Endothelial cell of umbilical vein (primary cell): ENCODE measurements around the gene RNF135. TPM values are rescaled to one million over a fixed set of nuclear protein-coding genes. Genes with fewer than 3 reads are reported as not detected.
"Not testable (repeated sequence)": the region's sequence is repeated elsewhere in the genome, so short reads cannot be mapped to it uniquely, and the experiment has no call there.

Source experiments
- BruUV-seq: library from RNA; stranded (reverse); fragments of 400-500 nt; replicated peaks from 2 replicates; lab custom pipeline; 2021; lab: Mats Ljungman, UMichigan
- CTCF ChIA-PET: fragments of 300-600, 350-600 bp; sonication (Branson Sonifier 250); formaldehyde crosslinking; loops from one replicate; lab custom pipeline; 2021; ENCODE audit warnings: antibody characterized with exemption, inconsistent platforms; lab: Charles Lee
- POLR2A ChIA-PET: fragments of 300-600, 350-600 bp; sonication (Branson Sonifier 250); formaldehyde crosslinking; loops from one replicate; lab custom pipeline; 2021; ENCODE audit warnings: antibody characterized with exemption, inconsistent platforms; lab: Charles Lee
- DNase-seq: peaks from one replicate; pipeline ENCODE4 v3.0.0-alpha.2; 2011; ENCODE audit warnings: low read depth, low spot score
- FAIRE-seq: peaks from 2 replicates; lab custom pipeline; 2011; peaks lifted over from hg19 to GRCh38; lab: Jason Lieb, UNC
- H2AFZ ChIP-seq: 2 replicates; pipeline ENCODE4 v1.6.0; 2012; ENCODE audit warnings: low read depth, low read length, control low read depth, inconsistent platforms
- H3K27ac ChIP-seq: 2 replicates; pipeline ENCODE4 v1.5.1; 2011; ENCODE audit warnings: low read depth, mild to moderate bottlenecking, control low read depth, low read length, moderate library complexity; ENCODE audit not compliant: insufficient read depth
- H3K27me3 ChIP-seq, 2 experiments: 2 replicates each; pipeline versions ENCODE4 v1.6.0 to v1.6.1; 2011; ENCODE audit warnings: low read length in 2 of 2, mixed read lengths in 1 of 2; ENCODE audit not compliant: control insufficient read depth in 2 of 2, insufficient read depth in 2 of 2
- H3K36me3 ChIP-seq, 2 experiments: 2 replicates in 1 of 2; 3 replicates in 1 of 2; pipeline ENCODE4 v1.5.1; 2011; ENCODE audit warnings: low read length in 2 of 2, mild to moderate bottlenecking in 1 of 2, moderate library complexity in 1 of 2; ENCODE audit not compliant: control insufficient read depth in 2 of 2, insufficient read depth in 2 of 2; ENCODE audit errors: extremely low read depth in 1 of 2
- H3K4me1 ChIP-seq: 3 replicates; pipeline ENCODE4 v1.5.1; 2011; ENCODE audit warnings: mild to moderate bottlenecking, low read length; ENCODE audit not compliant: control insufficient read depth, insufficient read depth; ENCODE audit errors: extremely low read depth
- H3K4me2 ChIP-seq: 2 replicates; pipeline ENCODE4 v1.6.1; 2011; ENCODE audit warnings: low read length, control low read depth, mixed read lengths; ENCODE audit not compliant: insufficient read depth
- H3K4me3 ChIP-seq, 3 experiments: fragments of 200-600 bp in 1 of 3; sonication (generic), shearing (Covaris generic) in 1 of 3; replicated peaks in 1 of 3; 2 replicates each; pipeline ENCODE4 v1.5.1; 2011 to 2016; ENCODE audit warnings: control low read depth in 3 of 3, low read length in 3 of 3, mild to moderate bottlenecking in 2 of 3, inconsistent platforms in 1 of 3, low read depth in 1 of 3, moderate library complexity in 1 of 3; ENCODE audit not compliant: insufficient read depth in 1 of 3
- H3K79me2 ChIP-seq: 2 replicates; pipeline ENCODE4 v1.6.0; 2012; ENCODE audit warnings: low read length, inconsistent platforms; ENCODE audit not compliant: control insufficient read depth, insufficient read depth
- H3K9ac ChIP-seq: replicated peaks from 2 replicates; pipeline ENCODE3; 2011; ENCODE audit warnings: low read length, control low read depth; ENCODE audit not compliant: insufficient read depth; ENCODE audit errors: extremely low read depth
- H3K9me1 ChIP-seq: replicated peaks from 3 replicates; pipeline ENCODE4 v1.6.0; 2011; ENCODE audit warnings: mild to moderate bottlenecking, low read length; ENCODE audit not compliant: control insufficient read depth, insufficient read depth; ENCODE audit errors: extremely low read depth
- H3K9me3 ChIP-seq: replicated peaks from 2 replicates; pipeline ENCODE4 v1.5.1; 2012; ENCODE audit warnings: low read length, inconsistent platforms; ENCODE audit not compliant: control insufficient read depth, insufficient read depth
- H4K20me1 ChIP-seq: replicated peaks from 2 replicates; pipeline ENCODE3; 2011; ENCODE audit warnings: mild to moderate bottlenecking, low read length; ENCODE audit not compliant: control insufficient read depth, insufficient read depth; ENCODE audit errors: extremely low read depth
- EZH2 ChIP-seq: IDR thresholded peaks from 2 replicates; pipeline ENCODE4 v1.6.1; 2012; ENCODE audit warnings: borderline replicate concordance, low read depth, mild to moderate bottlenecking, moderate library complexity, low read length, inconsistent platforms; ENCODE audit not compliant: severe bottlenecking
- FOS ChIP-seq: IDR thresholded peaks from 2 replicates; pipeline ENCODE4 v1.6.1; 2011; ENCODE audit warnings: mild to moderate bottlenecking, low read length, moderate library complexity, borderline replicate concordance; ENCODE audit not compliant: insufficient read depth
- GATA2 ChIP-seq: IDR thresholded peaks from 2 replicates; pipeline ENCODE4 v1.7.0; 2011; ENCODE audit warnings: low read depth, mild to moderate bottlenecking, moderate library complexity, mixed read lengths, low read length; ENCODE audit not compliant: insufficient read length, insufficient read depth
- JUN ChIP-seq: IDR thresholded peaks from 2 replicates; pipeline ENCODE4 v1.6.1; 2011; ENCODE audit warnings: borderline replicate concordance, low read depth; ENCODE audit not compliant: insufficient read length, insufficient read depth
- MYC ChIP-seq: IDR thresholded peaks from one replicate; pipeline ENCODE4 v1.6.1; 2011; ENCODE audit warnings: mild to moderate bottlenecking, low read depth, low read length
- POLR2A ChIP-seq: IDR thresholded peaks from 2 replicates; pipeline ENCODE4 v1.6.1; 2012; ENCODE audit warnings: low read depth, mild to moderate bottlenecking, control low read depth, low read length
- POLR2AphosphoS5 ChIP-seq: IDR thresholded peaks from 2 replicates; pipeline ENCODE4 v1.6.1; 2012; ENCODE audit warnings: low read depth, mild to moderate bottlenecking, control low read depth, low read length, moderate library complexity; ENCODE audit not compliant: insufficient read depth
- dilution Hi-C: fragments of 300-500 bp; cut with MboI; formaldehyde crosslinking; loops from one replicate; pipeline ENCODE4 v1.15.0; 2019; ENCODE audit warnings: low sequenced_read_pairs; ENCODE audit not compliant: extremely low pct_ligation_motif_present
- intact Hi-C: fragments of 100-400 bp; cut with micrococcal nuclease; formaldehyde crosslinking; loops from one replicate; pipeline ENCODE4 v1.10.0; 2022
- polyA plus RNA-seq, 4 experiments: library from polyadenylated mRNA; depleted of rRNA in 3 of 4; stranded (reverse) in 3 of 4; unstranded in 1 of 4; fragments of >200 nt; gene quantifications; 2 replicates each; pipeline versions ENCODE4 v1.2.1 to v1.2.3, GENCODE V29; 2011 to 2012; ENCODE audit warnings: missing spikeins in 1 of 4
- total RNA-seq: library from RNA; stranded (reverse); gene quantifications from 2 replicates; pipeline ENCODE4 v1.2.3, GENCODE V29; 2021
- TF ChIP-seq, protein P1 (sequence below), 2 donors: IDR thresholded peaks; 1 replicate in 1 of 2; 2 replicates in 1 of 2; pipeline ENCODE4 v1.5.1; 2011; ENCODE audit warnings: low read length in 2 of 2, mild to moderate bottlenecking in 2 of 2, moderate library complexity in 2 of 2, control low read depth in 1 of 2, inconsistent platforms in 1 of 2, low read depth in 1 of 2; ENCODE audit not compliant: insufficient read depth in 1 of 2; ENCODE audit errors: extremely low read depth in 1 of 2
- TF ChIP-seq, protein P2 (sequence below): IDR thresholded peaks from 2 replicates; pipeline ENCODE4 v1.6.1; 2011; ENCODE audit not compliant: insufficient read depth, insufficient read length

The RNF135 gene
- total and polyA plus RNA-seq, 2 donors (not counting 3 experiments of a cell fraction or from before 2014, with no cell fraction given): 11.6 to 12.0 TPM

DNA sequence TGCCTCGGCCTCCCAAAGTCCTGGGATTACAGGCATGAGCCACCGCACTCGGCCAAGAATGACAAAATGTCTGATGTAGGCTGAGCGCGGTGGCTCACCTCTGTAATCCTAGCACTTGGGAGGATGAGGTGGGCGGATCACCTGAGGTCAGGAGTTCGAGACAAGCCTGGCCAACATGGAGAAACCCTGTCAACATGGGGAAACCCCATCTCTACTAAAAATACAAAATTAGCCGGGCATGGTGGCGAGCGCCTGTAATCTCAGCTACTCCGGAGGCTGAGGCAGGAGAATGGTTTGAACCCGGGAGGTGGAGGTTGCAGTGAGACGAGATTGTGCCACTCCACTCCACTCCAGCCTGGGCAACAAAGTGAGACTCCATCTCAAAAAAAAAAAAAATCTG lies 2.9 kb upstream of the RNF135 start:
- CTCF ChIA-PET, H3K27me3 ChIP-seq, H3K9me1 ChIP-seq, H2AFZ ChIP-seq, H3K9ac ChIP-seq, H3K4me2 ChIP-seq, H3K4me3 ChIP-seq, DNase-seq, POLR2A ChIA-PET, BruUV-seq, H4K20me1 ChIP-seq, H3K36me3 ChIP-seq, H3K79me2 ChIP-seq, intact Hi-C loops, H3K9me3 ChIP-seq, H3K27ac ChIP-seq, FAIRE-seq, dilution Hi-C loops: not testable (repeated sequence)
- H3K4me1 ChIP-seq: peaks cover 10% of the 10 kb centered on the region

DNA sequence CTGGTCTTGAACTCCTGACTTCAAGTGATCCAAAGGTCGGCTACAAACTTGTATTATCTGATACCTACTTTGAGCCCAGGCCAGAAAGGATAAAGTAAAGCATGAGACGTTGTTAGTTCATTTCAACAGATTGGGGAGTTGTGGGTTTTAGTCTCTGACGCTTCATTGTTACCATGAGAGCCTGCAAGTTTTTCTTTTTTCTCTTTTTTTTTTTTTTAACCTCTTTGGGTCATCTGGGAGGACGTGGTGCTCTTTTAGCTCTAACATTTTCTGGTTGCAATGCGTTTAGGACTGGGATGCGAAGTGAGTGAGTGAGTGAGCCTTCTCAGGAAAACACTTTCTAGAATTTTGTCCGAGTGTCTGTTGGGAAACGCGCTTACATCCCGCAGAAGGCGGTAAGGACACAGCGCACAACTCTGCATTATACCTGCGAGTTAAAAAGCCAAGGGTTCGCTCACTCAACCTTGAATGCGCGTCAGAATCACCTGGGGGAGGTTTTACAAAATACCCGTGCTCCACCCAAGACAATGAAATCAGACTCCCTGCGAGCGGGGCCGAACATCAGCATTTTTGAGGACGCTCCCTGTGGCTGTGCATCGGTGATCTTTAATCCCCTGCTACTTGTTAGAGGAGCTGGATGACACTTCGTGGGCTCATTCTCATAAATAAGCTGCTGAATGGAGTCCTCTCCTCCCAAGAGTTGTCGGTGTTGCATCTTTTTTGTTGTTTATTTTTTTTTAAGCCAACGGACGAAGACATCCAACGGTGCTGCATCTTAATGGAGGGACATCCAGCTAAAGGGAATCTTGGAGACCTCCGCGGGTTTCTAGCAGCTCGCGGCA lies 629 bp upstream of the RNF135 start:
- H3K4me1 ChIP-seq: peaks cover 10% of the 10 kb centered on the region
- H3K27ac ChIP-seq: peak overlapping the region; percentile 76
- H2AFZ ChIP-seq: peak overlapping the region; percentile 91
- H3K9me1 ChIP-seq: no peaks in the 10 kb centered on the region
- H3K9me3 ChIP-seq: no peaks in the 10 kb centered on the region
- H3K9ac ChIP-seq: peak overlapping the region; percentile 81
- FAIRE-seq: peak; percentile 15
- dilution Hi-C loops: no loop called here
- intact Hi-C loops: loop anchor here (2.0 kb wide), 1 partner anchor 63 kb away; the partner anchor contains the start of gene TEFM
- no peaks in the 10 kb centered on the region for H4K20me1 ChIP-seq
- peak overlapping the region; percentile 48 to 72 (median 67) for H3K4me3 ChIP-seq
- POLR2A ChIA-PET: no interaction called here
- H3K36me3 ChIP-seq: no peaks in the 10 kb centered on the region
- no peaks in the 10 kb centered on the region for H3K27me3 ChIP-seq
- peak overlapping the region; percentile 82 for H3K4me2 ChIP-seq
- no peak for DNase-seq
- H3K79me2 ChIP-seq: peaks cover 8% of the 10 kb centered on the region
- TSS peak; percentile 70 for BruUV-seq
- TF ChIP-seq GATA2: no peak
- TF ChIP-seq, protein P1, sequence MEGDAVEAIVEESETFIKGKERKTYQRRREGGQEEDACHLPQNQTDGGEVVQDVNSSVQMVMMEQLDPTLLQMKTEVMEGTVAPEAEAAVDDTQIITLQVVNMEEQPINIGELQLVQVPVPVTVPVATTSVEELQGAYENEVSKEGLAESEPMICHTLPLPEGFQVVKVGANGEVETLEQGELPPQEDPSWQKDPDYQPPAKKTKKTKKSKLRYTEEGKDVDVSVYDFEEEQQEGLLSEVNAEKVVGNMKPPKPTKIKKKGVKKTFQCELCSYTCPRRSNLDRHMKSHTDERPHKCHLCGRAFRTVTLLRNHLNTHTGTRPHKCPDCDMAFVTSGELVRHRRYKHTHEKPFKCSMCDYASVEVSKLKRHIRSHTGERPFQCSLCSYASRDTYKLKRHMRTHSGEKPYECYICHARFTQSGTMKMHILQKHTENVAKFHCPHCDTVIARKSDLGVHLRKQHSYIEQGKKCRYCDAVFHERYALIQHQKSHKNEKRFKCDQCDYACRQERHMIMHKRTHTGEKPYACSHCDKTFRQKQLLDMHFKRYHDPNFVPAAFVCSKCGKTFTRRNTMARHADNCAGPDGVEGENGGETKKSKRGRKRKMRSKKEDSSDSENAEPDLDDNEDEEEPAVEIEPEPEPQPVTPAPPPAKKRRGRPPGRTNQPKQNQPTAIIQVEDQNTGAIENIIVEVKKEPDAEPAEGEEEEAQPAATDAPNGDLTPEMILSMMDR (IDR thresholded peaks at IDR 0.05; ENCODE audit: extremely low read depth in 1 of 2, insufficient read depth in 1 of 2, low read depth in 1 of 2, low read length in 2 of 2): no peak
- TF ChIP-seq POLR2AphosphoS5: no peak
- TF ChIP-seq EZH2: no peak
- no peak for TF ChIP-seq POLR2A
- TF ChIP-seq, protein P2, sequence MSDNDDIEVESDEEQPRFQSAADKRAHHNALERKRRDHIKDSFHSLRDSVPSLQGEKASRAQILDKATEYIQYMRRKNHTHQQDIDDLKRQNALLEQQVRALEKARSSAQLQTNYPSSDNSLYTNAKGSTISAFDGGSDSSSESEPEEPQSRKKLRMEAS: no peak
- TF ChIP-seq MYC: no peak
- no peak for TF ChIP-seq JUN
- no peak for TF ChIP-seq FOS
- CTCF ChIA-PET: interaction anchor here (0.8 to 1.8 kb wide), 5 partner anchors 11 to 246 kb away, joined by 3 to 4 read pairs (median 3); partner anchors contain the start of gene TEFM
